ENCODE data around the gene SLC45A3.

SLC45A3 gene

DNA sequence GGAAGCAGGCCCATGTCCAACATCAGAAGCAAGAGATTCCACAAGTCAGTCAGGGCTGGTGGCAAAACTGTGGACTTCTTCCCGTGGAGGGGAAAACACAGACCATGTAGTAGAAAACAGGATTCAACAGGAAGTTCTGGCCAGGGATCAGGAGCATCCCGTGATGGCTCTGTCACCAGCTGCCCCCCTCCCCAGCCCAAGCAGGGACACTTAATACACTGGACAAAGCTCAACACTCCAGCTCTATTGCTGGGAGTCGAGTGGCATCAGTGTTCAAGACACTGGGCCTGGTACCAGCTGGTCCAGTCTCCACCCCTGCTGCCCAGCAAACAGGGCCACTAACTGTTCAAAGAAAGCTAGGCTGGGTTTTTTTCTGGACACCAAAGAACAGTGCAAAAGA lies 3.7 kb downstream of the SLC45A3 start:
- no peak overlapping the region for H3K4me3 ChIP-seq (ENCODE audit: low read depth, low read length)
- in situ Hi-C loops (cut with HindIII; ENCODE audit: low sequenced_read_pairs): no loop called here
- no peak for TF ChIP-seq CTCF (IDR thresholded peaks at IDR 0.05; ENCODE audit: low read depth, low read length)
- DNase-seq (ENCODE audit: low read depth, low spot score): no peak

- DNase-seq (ENCODE audit: low read depth, low spot score): no peak
- TF ChIP-seq CTCF (IDR thresholded peaks at IDR 0.05; ENCODE audit: low read depth, low read length): no peak
- no peak overlapping the region for H3K4me3 ChIP-seq (ENCODE audit: low read depth, low read length)
- in situ Hi-C loops (cut with HindIII; ENCODE audit: low sequenced_read_pairs): no loop called here
Observed at GRCh38 chr1:205676002-205676401, 4.3 kb downstream of the SLC45A3 start.

DNA sequence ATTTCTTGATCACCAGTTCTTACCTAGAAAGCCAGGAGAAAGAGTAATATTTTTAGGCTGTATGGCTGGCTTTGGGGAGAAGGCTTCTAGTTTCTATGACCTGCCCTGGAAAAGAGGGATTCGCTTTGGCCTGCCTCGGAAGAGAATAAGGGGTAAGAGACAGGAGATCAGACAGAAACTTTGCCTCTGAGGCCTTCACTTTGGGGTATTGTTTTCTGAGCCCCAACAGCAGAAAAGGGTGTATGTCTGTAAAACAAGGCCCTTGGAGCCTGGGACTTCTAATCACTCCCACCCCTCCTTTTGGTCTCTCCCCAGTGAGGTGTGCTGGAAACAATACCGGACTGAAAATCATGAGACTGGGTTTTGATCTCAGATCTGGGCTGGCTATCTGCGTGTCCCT lies 5.1 kb downstream of the SLC45A3 start:
- DNase-seq (ENCODE audit: low read depth, low spot score): no peak
- H3K4me3 ChIP-seq (ENCODE audit: low read depth, low read length): no peak overlapping the region
- in situ Hi-C loops (cut with HindIII; ENCODE audit: low sequenced_read_pairs): no loop called here
- no peak for TF ChIP-seq CTCF (IDR thresholded peaks at IDR 0.05; ENCODE audit: low read depth, low read length)

GRCh38 chr1:205672970-205673369 lies 7.3 kb downstream of the SLC45A3 start:
- no peak for DNase-seq (ENCODE audit: low read depth, low spot score)
- no peak for TF ChIP-seq CTCF (IDR thresholded peaks at IDR 0.05; ENCODE audit: low read depth, low read length)
- in situ Hi-C loops (cut with HindIII; ENCODE audit: low sequenced_read_pairs): no loop called here
- H3K4me3 ChIP-seq (ENCODE audit: low read depth, low read length): no peak overlapping the region

GRCh38 chr1:205672395-205672889 lies 7.9 kb downstream of the SLC45A3 start:
- in situ Hi-C loops (cut with HindIII; ENCODE audit: low sequenced_read_pairs): no loop called here
- no peak for DNase-seq (ENCODE audit: low read depth, low spot score)
- peak; percentile 24 for TF ChIP-seq CTCF (IDR thresholded peaks at IDR 0.05; ENCODE audit: low read depth, low read length)
- H3K4me3 ChIP-seq (ENCODE audit: low read depth, low read length): no peak overlapping the region

DNA sequence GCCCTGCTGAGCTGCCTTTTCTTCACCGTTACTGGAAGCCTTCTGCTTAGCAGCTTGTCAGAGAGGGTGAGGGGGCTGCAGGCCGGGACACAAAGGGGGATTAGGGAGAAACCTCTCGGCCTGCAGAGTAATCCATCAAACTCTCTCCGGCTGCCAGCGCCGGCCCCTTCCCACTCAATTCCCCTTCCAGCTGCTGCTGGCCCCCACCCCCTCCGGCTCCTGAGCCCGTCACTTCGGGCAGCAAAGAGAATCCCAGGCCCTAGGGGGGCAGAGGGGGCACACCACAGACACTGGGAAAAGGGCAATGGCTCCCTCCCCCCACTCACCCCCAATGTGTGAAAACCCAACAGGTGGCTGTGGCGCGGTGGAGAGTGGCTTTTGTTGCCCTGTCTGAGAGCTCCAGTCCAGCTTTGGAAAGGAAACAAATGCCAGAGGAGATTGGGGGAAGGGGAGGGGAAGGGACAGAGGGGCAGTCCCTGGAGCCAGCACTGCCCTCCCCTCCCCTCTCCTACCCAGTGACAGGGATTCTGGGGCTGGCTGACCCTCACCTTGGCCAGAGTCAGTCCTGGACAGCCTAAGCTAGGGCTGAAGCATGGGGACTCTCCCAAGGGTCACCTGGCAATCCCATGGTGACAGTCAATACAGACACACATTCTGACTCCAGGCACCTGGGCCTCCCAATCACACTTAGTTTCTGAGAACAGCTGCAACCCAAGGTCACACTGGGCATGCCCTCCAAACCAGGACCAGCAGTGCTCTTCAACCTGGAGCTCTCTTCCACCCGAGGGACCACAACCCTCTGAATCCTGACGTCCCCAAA lies 9.5 kb downstream of the SLC45A3 start:
- DNase-seq (ENCODE audit: low read depth, low spot score): no peak
- H3K4me3 ChIP-seq (ENCODE audit: low read depth, low read length): no peak overlapping the region
- in situ Hi-C loops (cut with HindIII; ENCODE audit: low sequenced_read_pairs): no loop called here
- no peak for TF ChIP-seq CTCF (IDR thresholded peaks at IDR 0.05; ENCODE audit: low read depth, low read length)

All from astrocyte of the spinal cord (primary cell).